ENCODE measurements around the gene ZNF280A. TPM values are rescaled to one million over a fixed set of nuclear protein-coding genes. Genes with fewer than 3 reads are reported as not detected.
"Not testable (repeated sequence)": the region's sequence is repeated elsewhere in the genome, so short reads cannot be mapped to it uniquely, and the experiment has no call there.

ZNF280A gene
- total and polyA plus RNA-seq, 8 donors = not detected

- no peaks in the 10 kb centered on the region for H3K9me3 ChIP-seq
- intact Hi-C loops (cut with DNase I) = no loop called here
- peaks cover 0 to 9% of the 10 kb centered on the region in 2 donors for H3K27me3 ChIP-seq
- TF ChIP-seq CTCF (IDR thresholded peaks at IDR 0.05) = no peak
- H3K4me1 ChIP-seq = no peaks in the 10 kb centered on the region
- no peak overlapping the region for H3K27ac ChIP-seq
- no peak for ATAC-seq
- H3K36me3 ChIP-seq = no peaks in the 10 kb centered on the region
- no peak for DNase-seq
- no peak overlapping the region for H3K4me3 ChIP-seq
Measured at GRCh38 chr22:22520667-22521602, 865 bp upstream of the ZNF280A start.

GRCh38 chr22:22519591-22519990 lies 479 bp downstream of the ZNF280A start:
- DNase-seq = no peak
- no peaks in the 10 kb centered on the region for H3K36me3 ChIP-seq
- peaks cover 0 to 18% of the 10 kb centered on the region in 2 donors for H3K27me3 ChIP-seq
- H3K27ac ChIP-seq = no peak overlapping the region
- intact Hi-C loops (cut with DNase I) = no loop called here
- ATAC-seq = no peak
- no peaks in the 10 kb centered on the region for H3K4me1 ChIP-seq
- TF ChIP-seq CTCF (IDR thresholded peaks at IDR 0.05) = no peak
- no peak overlapping the region for H3K4me3 ChIP-seq
- no peaks in the 10 kb centered on the region for H3K9me3 ChIP-seq

GRCh38 chr22:22516992-22517391 lies 3.1 kb downstream of the ZNF280A start:
- Histone ChIP-seq H3K9me3 (no peaks in the 10 kb centered on the region), H3K27me3 (peaks cover 0 to 42% of the 10 kb centered on the region in 2 donors), H3K27ac (no peak overlapping the region), H3K4me1 (no peaks in the 10 kb centered on the region), H3K4me3 (no peak overlapping the region), H3K36me3 (no peaks in the 10 kb centered on the region)
- DNase-seq (no peak), ATAC-seq (no peak)
- intact Hi-C loops (cut with DNase I) = no loop called here
- TF ChIP-seq CTCF (IDR thresholded peaks at IDR 0.05) = no peak

- no peaks in the 10 kb centered on the region for H3K36me3 ChIP-seq
- no peak for ATAC-seq
- intact Hi-C loops (cut with DNase I) = no loop called here
- peaks cover 0 to 45% of the 10 kb centered on the region in 2 donors for H3K27me3 ChIP-seq
- TF ChIP-seq CTCF (IDR thresholded peaks at IDR 0.05) = no peak
- no peak overlapping the region for H3K4me3 ChIP-seq
- H3K27ac ChIP-seq = no peak overlapping the region
- no peak for DNase-seq
- no peaks in the 10 kb centered on the region for H3K4me1 ChIP-seq
- no peaks in the 10 kb centered on the region for H3K9me3 ChIP-seq
Measured at GRCh38 chr22:22515890-22516289, 4.2 kb downstream of the ZNF280A start.

GRCh38 chr22:22514431-22514830 lies 5.6 kb downstream of the ZNF280A start:
- H3K36me3 ChIP-seq; intact Hi-C loops (cut with DNase I); ATAC-seq; H3K4me1 ChIP-seq; H3K9me3 ChIP-seq; H3K27ac ChIP-seq; DNase-seq; H3K4me3 ChIP-seq: not testable (repeated sequence)
- H3K27me3 ChIP-seq = peaks cover 0 to 45% of the 10 kb centered on the region in 2 donors

Measured in left lung (tissue), 10 donors.